K562 (cell line): ENCODE measurements around the gene CAMK1D. TPM values are rescaled to one million over a fixed set of nuclear protein-coding genes. Genes with fewer than 3 reads are reported as not detected.

Experiments used
- AFF1 ChIP-seq, 2 experiments: fragments of 450-650 bp; IDR thresholded peaks; 2 replicates each; pipeline ENCODE4 v1.6.1; 2018; ENCODE audit warnings: mild to moderate bottlenecking in 2 of 2, low read depth in 1 of 2; ENCODE audit not compliant: partially characterized antibody in 2 of 2
- ATF1 ChIP-seq, 2 experiments: fragments of 450-650 bp in 1 of 2; IDR thresholded peaks; 2 replicates each; pipeline ENCODE4 v1.6.1; 2016; ENCODE audit warnings: missing compliant biosample characterization in 1 of 2, missing genetic modification characterization in 1 of 2
- CBX5 ChIP-seq: IDR thresholded peaks from 2 replicates; pipeline ENCODE4 v1.6.1; 2014; ENCODE audit warnings: low read depth, borderline replicate concordance
- DIDO1 ChIP-seq: fragments of 450-650 bp; IDR thresholded peaks from 2 replicates; pipeline ENCODE4 v1.6.1; 2016; ENCODE audit warnings: low read depth, missing biosample characterization, missing genetic modification characterization
- KAT8 ChIP-seq: fragments of 450-650 bp; IDR thresholded peaks from 2 replicates; pipeline ENCODE4 v1.6.1; 2016; ENCODE audit warnings: low read depth, mild to moderate bottlenecking
- NR2C1 ChIP-seq, 2 experiments: fragments of 450-650 bp; IDR thresholded peaks; 2 replicates each; pipeline ENCODE4 v1.6.1; 2017; ENCODE audit warnings: mild to moderate bottlenecking in 2 of 2, antibody characterized with exemption in 1 of 2, inconsistent platforms in 1 of 2, missing compliant biosample characterization in 1 of 2, missing genetic modification characterization in 1 of 2
- NR2C2 ChIP-seq, 2 experiments: fragments of 200-800 bp in 1 of 2; sonication (Bioruptor generic) in 1 of 2; sonication (generic) in 1 of 2; formaldehyde crosslinking in 1 of 2; IDR thresholded peaks; 2 replicates each; pipeline versions ENCODE4 v1.6.1 to v1.8.0; 2016 to 2022; ENCODE audit warnings: mild to moderate bottlenecking in 1 of 2, missing compliant biosample characterization in 1 of 2, missing genetic modification characterization in 1 of 2, missing genetic modification reagents in 1 of 2
- PTBP1 ChIP-seq: fragments of 200-400 bp; formaldehyde crosslinking; IDR thresholded peaks from 2 replicates; pipeline ENCODE4 v1.6.1; 2017; ENCODE audit warnings: low read depth, low read length
- SAFB2 ChIP-seq: fragments of 200-400 bp; formaldehyde crosslinking; IDR thresholded peaks from 2 replicates; pipeline ENCODE4 v1.6.1; 2018; ENCODE audit warnings: borderline replicate concordance, low read length, low read depth, moderate library complexity; ENCODE audit not compliant: severe bottlenecking
- ZBTB40 ChIP-seq, 2 experiments: fragments of 450-650 bp in 1 of 2; sonication (generic) in 1 of 2; formaldehyde crosslinking in 1 of 2; IDR thresholded peaks; 2 replicates each; pipeline versions ENCODE4 v1.7.1 to v1.9.0; 2016 to 2022; ENCODE audit warnings: inconsistent platforms in 1 of 2, mild to moderate bottlenecking in 1 of 2, missing genetic modification reagents in 1 of 2
- ZNF175 ChIP-seq: fragments of 200-800 bp; sonication (Bioruptor generic); IDR thresholded peaks from 2 replicates; pipeline ENCODE4 v1.6.1; 2016; ENCODE audit warnings: low read depth, mild to moderate bottlenecking, missing genetic modification characterization, missing compliant biosample characterization
- ZNF197 ChIP-seq: fragments of 200-800 bp; sonication (Bioruptor generic); IDR thresholded peaks from 2 replicates; pipeline ENCODE4 v1.6.1; 2016; ENCODE audit warnings: low read depth, missing genetic modification characterization, missing compliant biosample characterization
- ZNF79 ChIP-seq: fragments of 250-450 bp; sonication (Bioruptor Pico); IDR thresholded peaks from 2 replicates; pipeline ENCODE4 v1.4.0; 2020; ENCODE audit warnings: low read depth, mild to moderate bottlenecking, moderate library complexity
- polyA plus RNA-seq, 8 experiments: library from polyadenylated mRNA; depleted of rRNA in 4 of 8; stranded (reverse) in 5 of 8; unstranded in 3 of 8; fragments of >200 nt; fragmentation: Nextera tagmentation in 2 of 8; fragmentation: Illumina TruSeq in 1 of 8; extraction: Ambion mirVana in 2 of 8; extraction: Trizol in 1 of 8; gene quantifications; 2 replicates each; pipeline versions ENCODE4 v1.2.1 to v1.2.3, GENCODE V29; 2011 to 2014; ENCODE audit warnings: inconsistent platforms in 1 of 8, missing spikeins in 1 of 8
- total RNA-seq, 7 experiments: library from RNA; depleted of rRNA in 6 of 7; stranded (reverse); fragments of >200 nt in 6 of 7; fragmentation: Illumina TruSeq in 2 of 7; extraction: Trizol in 2 of 7; gene quantifications; 2 replicates each; pipeline versions ENCODE4 v1.2.1 to v1.2.3, GENCODE V29; 2011 to 2021; ENCODE audit warnings: low replicate concordance in 1 of 7

The CAMK1D gene
- total and polyA plus RNA-seq, 9 of the 15 experiments (the other 6 are each of a cell fraction or from before 2014, with no cell fraction given): 0.12 to 0.24 (median 0.20) TPM; not detected in 5

GRCh38 chr10:12645449-12645848 is 296.1 kb downstream of the CAMK1D start (continued):
- TF ChIP-seq ZBTB40 (IDR thresholded peaks at IDR 0.05) (peak; percentile 38; the same call in 1 of the 2 replicates), ZBTB40 (CRISPR knock-in tag; IDR thresholded peaks at IDR 0.05) (no peak), ATF1 (CRISPR knock-in tag; IDR thresholded peaks at IDR 0.05) (no peak), ATF1 (tag; IDR thresholded peaks at IDR 0.05) (peak; percentile 61), CBX5 (0 out of 2 replicates have a peak, but pooled peaks have one; percentile 12), PTBP1 (no peak), AFF1 (IDR thresholded peaks at IDR 0.05; ENCODE audit: low read depth in 1 of 2, partially characterized antibody in 2 of 2) (peak in 1 of 2 experiments; percentile 57), KAT8 (0 out of 2 replicates have a peak, but pooled peaks have one; percentile 26), ZNF79 (no peak), SAFB2 (no peak), DIDO1 (0 out of 2 replicates have a peak, but pooled peaks have one; percentile 18), ZNF175 (CRISPR knock-in tag) (0 out of 2 replicates have a peak, but pooled peaks have one; percentile 30), ZNF197 (CRISPR knock-in tag) (no peak), NR2C2 (CRISPR knock-in tag; IDR thresholded peaks at IDR 0.05) (no peak), NR2C2 (tag; IDR thresholded peaks at IDR 0.05) (peak; percentile 93), NR2C1 (IDR thresholded peaks at IDR 0.05) (peak; percentile 83), NR2C1 (tag; IDR thresholded peaks at IDR 0.05) (peak; percentile 84)
